ENCODE data around the gene ZDHHC23.

Gene ZDHHC23

DNA sequence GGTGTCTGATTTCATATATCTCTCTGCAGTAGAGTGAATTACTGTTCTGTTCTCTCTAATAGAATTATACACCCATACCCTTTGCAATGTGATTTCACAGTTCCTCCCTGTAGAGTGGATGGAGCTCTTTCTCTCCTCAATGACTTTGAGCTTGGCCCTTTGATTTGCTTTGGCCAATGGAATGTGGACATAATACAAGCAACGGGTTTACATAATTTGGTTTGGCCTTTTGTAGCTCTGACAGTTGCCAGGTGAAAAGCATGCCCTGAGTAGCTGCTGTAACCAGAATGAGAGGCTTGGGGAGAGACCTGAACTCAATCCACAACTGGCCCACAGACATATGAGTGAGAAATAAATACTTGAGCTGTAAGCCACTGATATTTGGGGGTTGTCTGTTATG is 32.1 kb downstream of the ZDHHC23 start:
- no peak overlapping the region for H3K4me3 ChIP-seq (ENCODE audit: low read depth, low read length)
- H3K27me3 ChIP-seq: peaks cover 21% of the 10 kb centered on the region
- no peaks in the 10 kb centered on the region for H3K4me1 ChIP-seq
- TF ChIP-seq, protein P1, sequence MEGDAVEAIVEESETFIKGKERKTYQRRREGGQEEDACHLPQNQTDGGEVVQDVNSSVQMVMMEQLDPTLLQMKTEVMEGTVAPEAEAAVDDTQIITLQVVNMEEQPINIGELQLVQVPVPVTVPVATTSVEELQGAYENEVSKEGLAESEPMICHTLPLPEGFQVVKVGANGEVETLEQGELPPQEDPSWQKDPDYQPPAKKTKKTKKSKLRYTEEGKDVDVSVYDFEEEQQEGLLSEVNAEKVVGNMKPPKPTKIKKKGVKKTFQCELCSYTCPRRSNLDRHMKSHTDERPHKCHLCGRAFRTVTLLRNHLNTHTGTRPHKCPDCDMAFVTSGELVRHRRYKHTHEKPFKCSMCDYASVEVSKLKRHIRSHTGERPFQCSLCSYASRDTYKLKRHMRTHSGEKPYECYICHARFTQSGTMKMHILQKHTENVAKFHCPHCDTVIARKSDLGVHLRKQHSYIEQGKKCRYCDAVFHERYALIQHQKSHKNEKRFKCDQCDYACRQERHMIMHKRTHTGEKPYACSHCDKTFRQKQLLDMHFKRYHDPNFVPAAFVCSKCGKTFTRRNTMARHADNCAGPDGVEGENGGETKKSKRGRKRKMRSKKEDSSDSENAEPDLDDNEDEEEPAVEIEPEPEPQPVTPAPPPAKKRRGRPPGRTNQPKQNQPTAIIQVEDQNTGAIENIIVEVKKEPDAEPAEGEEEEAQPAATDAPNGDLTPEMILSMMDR (IDR thresholded peaks at IDR 0.05; ENCODE audit: low read depth, low read length): no peak
- H3K36me3 ChIP-seq: no peaks in the 10 kb centered on the region
- H3K9me3 ChIP-seq: no peaks in the 10 kb centered on the region
- no peak for DNase-seq

DNA sequence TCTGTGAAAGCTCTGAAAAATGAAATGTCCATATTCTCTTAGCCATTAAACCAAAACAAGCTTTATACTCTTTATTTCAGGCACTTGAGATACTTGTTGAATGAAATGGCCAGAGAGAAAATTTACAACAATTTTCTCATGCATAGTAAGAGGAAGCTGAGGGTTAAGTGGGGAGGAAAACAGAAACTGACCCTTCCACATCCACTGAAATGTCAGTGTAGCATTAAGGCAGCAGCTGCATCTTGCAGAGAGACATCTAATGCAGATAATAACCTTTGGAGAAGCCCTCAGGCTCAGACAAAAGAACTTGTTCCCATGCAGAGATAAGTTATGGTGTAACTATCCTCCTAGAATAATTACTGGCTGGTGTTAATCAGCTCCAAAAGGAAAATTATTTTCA is 34.0 kb downstream of the ZDHHC23 start:
- no peaks in the 10 kb centered on the region for H3K9me3 ChIP-seq

DNA sequence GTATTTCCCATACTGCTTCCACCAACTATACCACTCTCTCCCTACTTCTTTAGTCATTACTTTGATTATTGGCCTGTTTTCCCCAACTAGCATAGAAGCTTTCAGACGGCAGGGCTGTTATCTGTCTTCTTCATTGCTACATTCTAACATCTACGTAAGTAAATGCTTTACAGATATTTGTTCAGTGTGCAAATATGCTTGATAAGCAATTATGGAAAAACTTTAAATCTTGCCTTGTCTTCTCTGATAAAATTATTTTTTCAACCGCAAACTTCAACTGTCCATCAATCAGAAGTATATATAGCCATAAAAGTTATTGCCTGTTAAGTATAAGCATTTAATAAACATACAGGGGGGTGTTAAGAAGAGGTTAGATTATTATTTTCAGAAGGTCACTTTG is 35.7 kb downstream of the ZDHHC23 start:
- Histone ChIP-seq H3K27me3 (peaks cover 10% of the 10 kb centered on the region), H3K36me3 (no peaks in the 10 kb centered on the region), H3K4me3 (ENCODE audit: low read depth, low read length) (no peak overlapping the region), H3K9me3 (no peaks in the 10 kb centered on the region), H3K4me1 (no peaks in the 10 kb centered on the region)
- TF ChIP-seq, protein P1 (IDR thresholded peaks at IDR 0.05; ENCODE audit: low read depth, low read length): no peak
- no peak for DNase-seq

More for the DNA sequence above, 34.0 kb downstream of the ZDHHC23 start:
- DNase-seq: no peak
- Histone ChIP-seq H3K27me3 (peaks cover 20% of the 10 kb centered on the region), H3K4me3 (ENCODE audit: low read depth, low read length) (no peak overlapping the region), H3K4me1 (no peaks in the 10 kb centered on the region), H3K36me3 (no peaks in the 10 kb centered on the region)
- TF ChIP-seq, protein P1 (IDR thresholded peaks at IDR 0.05; ENCODE audit: low read depth, low read length): no peak

DNA sequence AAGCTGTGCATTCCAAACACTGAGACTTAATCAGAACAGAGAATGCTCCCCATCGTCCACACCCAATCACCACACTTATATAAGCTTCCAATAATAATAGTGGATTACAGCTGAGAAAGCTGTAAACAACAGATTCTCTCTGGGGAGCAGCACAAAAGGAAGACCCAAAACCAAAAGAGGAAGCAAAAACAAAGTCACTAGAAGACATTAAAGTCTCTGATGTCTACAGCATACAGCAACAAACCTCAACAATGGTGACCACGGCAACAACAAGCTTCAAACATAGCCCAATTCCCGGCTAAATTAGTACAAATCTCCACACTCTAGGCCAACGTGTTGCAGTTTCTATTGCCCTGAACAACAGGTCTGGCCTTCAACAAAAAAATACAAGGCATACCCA is 37.7 kb downstream of the ZDHHC23 start:
- Histone ChIP-seq H3K36me3 (no peaks in the 10 kb centered on the region), H3K27me3 (peaks cover 6% of the 10 kb centered on the region), H3K4me3 (ENCODE audit: low read depth, low read length) (no peak overlapping the region), H3K9me3 (no peaks in the 10 kb centered on the region; the same call in 1 of the 2 replicates), H3K4me1 (no peaks in the 10 kb centered on the region)
- no peak for DNase-seq
- TF ChIP-seq, protein P1 (IDR thresholded peaks at IDR 0.05; ENCODE audit: low read depth, low read length): no peak

DNA sequence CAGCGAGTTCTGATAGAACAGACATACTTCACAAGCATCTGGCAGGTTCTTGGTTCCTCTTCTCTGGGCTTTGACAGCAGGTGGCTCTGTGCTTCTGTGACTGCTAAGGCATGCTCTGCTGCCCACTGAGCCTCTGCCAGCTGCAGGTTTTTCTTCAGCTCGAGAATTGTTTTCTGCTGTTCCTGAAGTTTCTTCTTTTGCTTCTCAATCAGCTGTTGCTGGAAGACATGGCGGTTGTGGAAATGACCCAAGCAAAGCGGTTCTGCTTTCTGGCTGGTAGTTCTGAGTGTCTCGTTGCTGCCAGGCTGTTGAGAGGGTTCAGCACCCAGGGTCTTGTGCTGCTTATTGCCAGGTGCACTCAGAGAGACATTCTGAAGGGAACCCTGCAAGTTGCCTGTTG is 57.7 kb downstream of the ZDHHC23 start:
- H3K4me1 ChIP-seq: no peaks in the 10 kb centered on the region

DNA sequence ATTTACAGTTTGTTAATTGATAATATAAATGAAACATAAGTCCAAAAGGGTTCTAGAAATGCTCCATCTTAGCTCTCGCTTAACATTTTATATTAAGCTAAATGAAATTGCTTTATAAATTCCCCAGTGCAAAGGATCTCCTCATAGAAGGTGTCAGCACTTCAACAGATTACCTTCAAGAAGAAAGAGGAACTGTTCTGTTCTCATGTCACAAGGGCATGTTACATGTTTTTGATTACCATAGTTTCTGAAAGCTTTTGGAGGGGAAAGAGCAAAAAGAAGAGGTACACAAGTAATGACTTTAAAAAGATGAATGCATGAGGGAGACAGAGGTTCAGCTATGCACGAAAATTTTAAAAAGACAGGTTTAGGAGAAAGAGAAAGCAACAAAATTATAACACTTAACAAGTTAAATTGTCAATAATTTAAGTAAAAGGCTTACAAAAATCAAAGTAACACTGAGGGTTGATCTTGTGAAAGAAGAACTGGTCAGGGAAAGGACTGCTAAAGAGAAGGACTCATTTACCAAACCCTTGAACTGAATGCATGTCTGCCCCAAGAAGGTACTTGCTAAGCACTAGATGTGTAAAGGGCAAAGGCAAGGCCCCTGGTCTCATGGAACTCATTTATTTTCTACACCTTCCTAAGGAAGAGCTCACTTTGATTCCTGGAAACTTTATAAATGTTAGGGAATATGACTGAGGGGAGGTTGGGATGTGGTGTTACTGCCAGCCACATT is 63.4 kb downstream of the ZDHHC23 start:
- Histone ChIP-seq H3K9me3 (no peaks in the 10 kb centered on the region), H3K27me3 (peaks cover 5% of the 10 kb centered on the region; the same call in 1 of the 2 replicates), H3K4me3 (ENCODE audit: low read depth, low read length) (no peak overlapping the region), H3K4me1 (no peaks in the 10 kb centered on the region), H3K36me3 (no peaks in the 10 kb centered on the region)
- TF ChIP-seq, protein P1 (IDR thresholded peaks at IDR 0.05; ENCODE audit: low read depth, low read length): no peak
- no peak for DNase-seq

More for the DNA sequence above, 57.7 kb downstream of the ZDHHC23 start:
- H3K27me3 ChIP-seq: no peaks in the 10 kb centered on the region
- H3K36me3 ChIP-seq: no peaks in the 10 kb centered on the region
- H3K9me3 ChIP-seq: no peaks in the 10 kb centered on the region
- DNase-seq: no peak
- H3K4me3 ChIP-seq (ENCODE audit: low read depth, low read length): no peak overlapping the region
- TF ChIP-seq, protein P1 (IDR thresholded peaks at IDR 0.05; ENCODE audit: low read depth, low read length): no peak
